Activated CD4-positive, alpha-beta T cell treated with anti-CD3 and anti-CD28 coated beads, Interleukin-2, amount 10 ng/mL, durations not matched to agents 24 days and 14 days (primary cell): Measurements from ENCODE around the gene PPP1R14D. TPM values are rescaled to one million over a fixed set of nuclear protein-coding genes. Genes with fewer than 3 reads are reported as not detected.

Experiments used
- DNase-seq: peaks from one replicate; pipeline ENCODE4 v3.0.0; 2022
- H3K27ac Mint-ChIP-seq: one replicate; pipeline ENCODE4 v1.8.0; 2022; ENCODE audit warnings: mild to moderate bottlenecking, mixed read lengths
- H3K27me3 Mint-ChIP-seq: one replicate; pipeline ENCODE4 v1.8.0; 2022; ENCODE audit warnings: mixed read lengths
- H3K36me3 Mint-ChIP-seq: one replicate; pipeline ENCODE4 v1.8.0; 2022; ENCODE audit warnings: low read depth, mild to moderate bottlenecking, mixed read lengths
- H3K4me1 Mint-ChIP-seq: one replicate; pipeline ENCODE4 v1.8.0; 2021; ENCODE audit warnings: mixed read lengths
- H3K4me3 Mint-ChIP-seq: one replicate; pipeline ENCODE4 v1.8.0; 2022; ENCODE audit warnings: mild to moderate bottlenecking, moderate library complexity, mixed read lengths
- H3K9me3 Mint-ChIP-seq: one replicate; pipeline ENCODE4 v1.8.0; 2021; ENCODE audit warnings: mixed read lengths
- intact Hi-C: fragments of 100-400 bp; cut with micrococcal nuclease; formaldehyde crosslinking; loops from one replicate; pipeline ENCODE4 v1.15.1; 2023
- total RNA-seq: library from RNA; stranded (reverse); gene quantifications from 2 replicates; pipeline ENCODE4 v1.2.3, GENCODE V29; 2022

PPP1R14D gene
- total RNA-seq, 1 donor from 2014 or later, result not detected

GRCh38 chr15:40796512-40796911 is 32.0 kb downstream of the PPP1R14D start:
- H3K9me3 Mint-ChIP-seq, result no peaks in the 10 kb centered on the region
- no peak overlapping the region for H3K27ac Mint-ChIP-seq
- peaks cover 17% of the 10 kb centered on the region for H3K4me1 Mint-ChIP-seq
- peaks cover 32% of the 10 kb centered on the region for H3K36me3 Mint-ChIP-seq
- intact Hi-C loops, result no loop called here
- H3K27me3 Mint-ChIP-seq, result no peaks in the 10 kb centered on the region
- no peak overlapping the region for H3K4me3 Mint-ChIP-seq
- DNase-seq, result no peak

GRCh38 chr15:40796041-40796440 is 32.5 kb downstream of the PPP1R14D start:
- H3K36me3 Mint-ChIP-seq, result peaks cover 30% of the 10 kb centered on the region
- DNase-seq, result no peak
- H3K9me3 Mint-ChIP-seq, result no peaks in the 10 kb centered on the region
- H3K4me1 Mint-ChIP-seq, result peaks cover 17% of the 10 kb centered on the region
- intact Hi-C loops, result no loop called here
- no peak overlapping the region for H3K27ac Mint-ChIP-seq
- no peaks in the 10 kb centered on the region for H3K27me3 Mint-ChIP-seq
- H3K4me3 Mint-ChIP-seq, result no peak overlapping the region

GRCh38 chr15:40793216-40793989 is 35.1 kb downstream of the PPP1R14D start:
- no peaks in the 10 kb centered on the region for H3K9me3 Mint-ChIP-seq
- intact Hi-C loops, result no loop called here
- H3K4me1 Mint-ChIP-seq, result peaks cover 21% of the 10 kb centered on the region
- H3K36me3 Mint-ChIP-seq, result peaks cover 20% of the 10 kb centered on the region
- H3K27me3 Mint-ChIP-seq, result no peaks in the 10 kb centered on the region
- peak overlapping the region; percentile 4 for H3K27ac Mint-ChIP-seq
- DNase-seq, result no peak
- no peak overlapping the region for H3K4me3 Mint-ChIP-seq

- Mint-ChIP-seq H3K27me3 (no peaks in the 10 kb centered on the region), H3K36me3 (peaks cover 12% of the 10 kb centered on the region), H3K9me3 (no peaks in the 10 kb centered on the region), H3K27ac (no peak overlapping the region), H3K4me1 (peaks cover 25% of the 10 kb centered on the region), H3K4me3 (no peak overlapping the region)
- intact Hi-C loops, result no loop called here
- no peak for DNase-seq
Observed at GRCh38 chr15:40792394-40792793, 36.1 kb downstream of the PPP1R14D start.

- no peak overlapping the region for H3K27ac Mint-ChIP-seq
- no peaks in the 10 kb centered on the region for H3K9me3 Mint-ChIP-seq
- no peak for DNase-seq
- no peaks in the 10 kb centered on the region for H3K27me3 Mint-ChIP-seq
- H3K36me3 Mint-ChIP-seq, result peaks cover 12% of the 10 kb centered on the region
- intact Hi-C loops, result no loop called here
- peaks cover 29% of the 10 kb centered on the region for H3K4me1 Mint-ChIP-seq
- no peak overlapping the region for H3K4me3 Mint-ChIP-seq
Observed at GRCh38 chr15:40790718-40791117, 37.8 kb downstream of the PPP1R14D start.

- Mint-ChIP-seq H3K27ac (no peak overlapping the region), H3K27me3 (no peaks in the 10 kb centered on the region), H3K4me3 (no peak overlapping the region), H3K36me3 (peaks cover 12% of the 10 kb centered on the region), H3K4me1 (peaks cover 31% of the 10 kb centered on the region), H3K9me3 (no peaks in the 10 kb centered on the region)
- DNase-seq, result no peak
- intact Hi-C loops, result no loop called here
Observed at GRCh38 chr15:40789999-40790398, 38.5 kb downstream of the PPP1R14D start.

GRCh38 chr15:40789119-40789518 is 39.4 kb downstream of the PPP1R14D start:
- H3K27me3 Mint-ChIP-seq, result no peaks in the 10 kb centered on the region
- peaks cover 15% of the 10 kb centered on the region for H3K36me3 Mint-ChIP-seq
- H3K4me3 Mint-ChIP-seq, result no peak overlapping the region
- no peaks in the 10 kb centered on the region for H3K9me3 Mint-ChIP-seq
- peaks cover 31% of the 10 kb centered on the region for H3K4me1 Mint-ChIP-seq
- DNase-seq, result no peak
- intact Hi-C loops, result no loop called here
- peak overlapping the region; percentile 32 for H3K27ac Mint-ChIP-seq

GRCh38 chr15:40787991-40788390 is 40.5 kb downstream of the PPP1R14D start:
- Mint-ChIP-seq H3K27ac (peak overlapping the region; percentile 55), H3K9me3 (no peaks in the 10 kb centered on the region), H3K36me3 (peaks cover 7% of the 10 kb centered on the region), H3K4me3 (no peak overlapping the region), H3K4me1 (peaks cover 25% of the 10 kb centered on the region), H3K27me3 (no peaks in the 10 kb centered on the region)
- no peak for DNase-seq
- intact Hi-C loops, result loop anchor here (2.0 kb wide), 1 partner anchor 19 kb away; the partner anchor contains the start of genes DNAJC17 and ZFYVE19

GRCh38 chr15:40787344-40787841 is 41.1 kb downstream of the PPP1R14D start:
- no peaks in the 10 kb centered on the region for H3K9me3 Mint-ChIP-seq
- DNase-seq, result peak; percentile 73
- H3K36me3 Mint-ChIP-seq, result peaks cover 7% of the 10 kb centered on the region
- H3K27ac Mint-ChIP-seq, result peak overlapping the region; percentile 55
- H3K27me3 Mint-ChIP-seq, result no peaks in the 10 kb centered on the region
- intact Hi-C loops, result loop anchor here (2.0 kb wide), 1 partner anchor 19 kb away; the partner anchor contains the start of genes DNAJC17 and ZFYVE19
- H3K4me1 Mint-ChIP-seq, result peaks cover 27% of the 10 kb centered on the region
- peak overlapping the region; percentile 33 for H3K4me3 Mint-ChIP-seq

- no peak overlapping the region for H3K4me3 Mint-ChIP-seq
- DNase-seq, result no peak
- no peaks in the 10 kb centered on the region for H3K9me3 Mint-ChIP-seq
- H3K36me3 Mint-ChIP-seq, result peaks cover 2% of the 10 kb centered on the region
- intact Hi-C loops, result loop anchor here (2.0 kb wide), 1 partner anchor 21 kb away; the partner anchor contains the start of genes DNAJC17 and ZFYVE19
- H3K4me1 Mint-ChIP-seq, result peaks cover 27% of the 10 kb centered on the region
- H3K27ac Mint-ChIP-seq, result no peak overlapping the region
- no peaks in the 10 kb centered on the region for H3K27me3 Mint-ChIP-seq
Observed at GRCh38 chr15:40785814-40786213, 42.7 kb downstream of the PPP1R14D start.

- Mint-ChIP-seq H3K27me3 (no peaks in the 10 kb centered on the region), H3K4me3 (no peak overlapping the region), H3K27ac (no peak overlapping the region), H3K4me1 (peaks cover 27% of the 10 kb centered on the region), H3K9me3 (no peaks in the 10 kb centered on the region), H3K36me3 (peaks cover 5% of the 10 kb centered on the region)
- DNase-seq, result no peak
- intact Hi-C loops, result no loop called here
Observed at GRCh38 chr15:40785164-40785563, 43.3 kb downstream of the PPP1R14D start.

GRCh38 chr15:40782609-40783227 is 45.8 kb downstream of the PPP1R14D start:
- no peaks in the 10 kb centered on the region for H3K27me3 Mint-ChIP-seq
- peaks cover 12% of the 10 kb centered on the region for H3K36me3 Mint-ChIP-seq
- intact Hi-C loops, result loop anchor here (1.0 to 5.0 kb wide), 3 partner anchors 38 to 104 kb away; no protein-coding TSS in a partner anchor
- H3K9me3 Mint-ChIP-seq, result no peaks in the 10 kb centered on the region
- no peak overlapping the region for H3K27ac Mint-ChIP-seq
- no peak overlapping the region for H3K4me3 Mint-ChIP-seq
- peaks cover 19% of the 10 kb centered on the region for H3K4me1 Mint-ChIP-seq
- peak; percentile 94 for DNase-seq

- DNase-seq, result peak; percentile 66
- H3K27ac Mint-ChIP-seq, result no peak overlapping the region
- H3K27me3 Mint-ChIP-seq, result no peaks in the 10 kb centered on the region
Observed at GRCh38 chr15:40776537-40777141, 51.9 kb downstream of the PPP1R14D start.

More at GRCh38 chr15:40776537-40777141, 51.9 kb downstream of the PPP1R14D start:
- peaks cover 29% of the 10 kb centered on the region for H3K36me3 Mint-ChIP-seq
- no peak overlapping the region for H3K4me3 Mint-ChIP-seq
- no peaks in the 10 kb centered on the region for H3K9me3 Mint-ChIP-seq
- H3K4me1 Mint-ChIP-seq, result peaks cover 10% of the 10 kb centered on the region
- intact Hi-C loops, result no loop called here
